Measurements from ENCODE around the gene DNAJC13.

- no peak for TF ChIP-seq POLR2A (IDR thresholded peaks at IDR 0.05; ENCODE audit: low read length)
- TF ChIP-seq GATA1 (IDR thresholded peaks at IDR 0.05; ENCODE audit: low read depth, low read length) = no peak
Observed at GRCh38 chr3:132382688-132383194, 34.6 kb upstream of the DNAJC13 start.

Data from erythroblast (primary cell).